HG02759 (cell line): Measurements from ENCODE around the gene GDPD4.

ENCODE experiments used
- ATAC-seq: cut with Tn5 transposase; IDR thresholded peaks from one replicate; pipeline ENCODE4 v1.9.1; 2021; ENCODE audit warnings: mild to moderate bottlenecking, moderate library complexity; ENCODE audit not compliant: unreplicated experiment

Gene GDPD4

GRCh38 chr11:77206264-77207018, 95.0 kb downstream of the GDPD4 start:
- no peak for ATAC-seq

- ATAC-seq, result no peak
These were observed 95.8 kb downstream of the GDPD4 start for GRCh38 chr11:77205467-77206263.

DNA sequence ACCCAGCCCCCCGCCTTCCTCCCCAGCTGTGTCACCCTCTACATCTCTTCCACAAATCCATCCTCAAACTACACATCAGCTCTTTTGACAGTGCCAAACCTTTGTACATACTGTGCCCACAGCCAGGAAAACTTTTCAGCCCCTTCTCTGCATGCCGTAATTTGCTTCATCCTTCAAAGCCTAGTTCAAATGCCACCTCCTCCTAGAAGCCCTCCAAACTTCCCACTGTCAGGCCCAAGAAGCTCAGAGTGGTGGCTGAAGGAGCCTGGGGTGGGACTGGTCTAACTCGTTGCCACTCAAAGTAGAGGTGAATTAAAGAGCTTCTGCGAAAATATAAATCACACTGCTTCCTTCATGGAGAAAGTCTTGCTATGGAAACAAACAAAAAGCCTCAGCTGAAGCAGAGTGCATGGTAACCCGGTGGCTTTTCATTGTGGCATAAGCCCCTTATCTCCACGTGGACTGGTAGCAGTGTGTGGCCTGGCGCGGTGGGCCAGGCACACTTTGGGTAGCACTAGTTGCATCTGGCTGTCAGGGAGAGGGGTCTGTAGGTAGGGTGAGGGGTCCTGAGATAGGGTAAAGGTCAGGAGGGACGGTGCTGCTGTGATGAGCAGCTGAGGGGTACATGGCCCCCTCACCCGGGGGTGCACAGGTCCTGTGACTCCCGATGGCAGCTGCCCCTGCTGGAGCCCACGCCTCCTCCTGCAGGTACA, 96.6 kb downstream of the GDPD4 start:
- no peak for ATAC-seq

- ATAC-seq, result no peak
These were observed 97.4 kb downstream of the GDPD4 start for GRCh38 chr11:77203901-77204753.

DNA sequence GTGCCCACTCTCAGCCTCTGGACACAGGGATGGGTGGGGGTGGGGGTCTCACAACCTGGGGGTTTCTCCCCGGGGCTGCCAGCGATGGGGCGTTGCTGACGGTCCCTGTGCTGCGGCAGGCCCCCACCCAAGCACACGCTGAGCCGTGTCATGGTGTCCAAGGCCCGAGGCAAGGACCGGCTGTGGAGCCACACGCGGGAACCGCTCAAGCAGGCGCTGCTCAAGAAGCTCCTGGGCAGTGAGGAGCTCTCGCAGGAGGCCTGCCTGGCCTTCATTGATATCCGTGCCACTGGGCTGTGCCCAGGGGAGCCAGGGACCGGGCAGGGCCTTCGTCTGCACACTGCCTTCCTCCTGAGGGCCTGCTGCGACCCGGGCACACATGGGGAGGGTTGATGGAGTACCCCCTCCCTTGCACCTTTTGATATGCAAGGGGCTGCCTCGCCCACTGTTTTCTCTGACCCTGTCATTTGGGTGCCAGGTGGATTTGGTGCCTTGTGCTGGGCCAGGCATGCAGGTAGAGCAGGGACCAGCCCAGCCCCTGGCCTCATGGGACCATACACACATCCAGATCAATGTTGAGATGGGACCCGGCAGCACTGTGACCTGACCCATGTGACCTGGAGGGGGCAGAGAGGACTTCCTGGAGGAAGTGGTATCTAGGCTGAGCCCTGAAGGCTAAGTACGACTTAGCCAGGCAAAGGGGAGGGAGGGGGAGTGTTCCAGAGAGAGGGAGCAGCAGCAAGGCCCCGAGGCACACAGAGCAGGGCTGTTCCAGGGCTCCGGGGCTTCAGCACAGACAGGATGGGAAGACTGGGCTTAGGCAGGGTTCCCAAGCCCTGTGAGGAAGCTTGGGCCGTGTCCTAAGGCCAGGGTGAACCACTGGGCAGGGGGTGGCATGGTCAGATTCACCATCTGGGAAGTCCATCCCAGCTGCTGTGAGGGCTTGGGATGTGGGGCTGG, 98.3 kb downstream of the GDPD4 start:
- no peak for ATAC-seq

GRCh38 chr11:77201991-77202841, 99.3 kb downstream of the GDPD4 start:
- ATAC-seq, result no peak

DNA sequence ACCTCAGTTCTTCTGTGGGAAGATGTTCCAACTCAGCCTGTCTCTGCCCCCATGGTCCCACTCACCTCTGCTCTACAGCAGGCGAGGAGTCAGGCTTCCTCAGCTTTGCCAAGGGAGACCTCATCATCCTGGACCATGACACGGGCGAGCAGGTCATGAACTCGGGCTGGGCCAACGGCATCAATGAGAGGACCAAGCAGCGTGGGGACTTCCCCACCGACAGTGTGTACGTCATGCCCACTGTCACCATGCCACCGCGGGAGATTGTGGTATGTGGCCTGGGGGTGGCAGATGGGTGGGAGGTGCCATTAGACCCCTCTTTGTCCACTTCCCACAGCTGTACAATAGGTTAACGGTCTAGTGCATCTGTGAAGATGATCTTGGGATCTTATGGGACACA, 100.1 kb downstream of the GDPD4 start:
- ATAC-seq, result no peak

GRCh38 chr11:77200351-77201268, 100.9 kb downstream of the GDPD4 start:
- no peak for ATAC-seq

- no peak for ATAC-seq
These were observed 102.2 kb downstream of the GDPD4 start for GRCh38 chr11:77199137-77199745.

DNA sequence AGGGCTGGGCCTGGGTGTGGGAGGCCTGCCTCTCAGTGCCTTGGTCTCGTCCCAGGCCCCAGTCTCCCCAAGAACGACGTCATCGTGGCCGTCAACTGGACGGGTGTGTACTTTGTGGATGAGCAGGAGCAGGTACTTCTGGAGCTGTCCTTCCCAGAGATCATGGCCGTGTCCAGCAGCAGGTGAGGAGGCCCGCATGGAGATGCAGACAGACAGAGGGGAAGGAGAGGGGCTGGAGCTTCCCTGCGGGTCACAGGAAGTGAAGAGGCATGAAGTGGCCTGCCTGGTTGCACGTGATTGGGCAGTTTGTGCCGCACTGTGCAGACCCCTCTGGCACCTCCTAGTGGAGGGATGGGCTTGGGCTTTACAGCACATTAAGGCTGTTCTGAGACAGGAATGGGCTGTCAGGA, 103.0 kb downstream of the GDPD4 start:
- ATAC-seq, result no peak

DNA sequence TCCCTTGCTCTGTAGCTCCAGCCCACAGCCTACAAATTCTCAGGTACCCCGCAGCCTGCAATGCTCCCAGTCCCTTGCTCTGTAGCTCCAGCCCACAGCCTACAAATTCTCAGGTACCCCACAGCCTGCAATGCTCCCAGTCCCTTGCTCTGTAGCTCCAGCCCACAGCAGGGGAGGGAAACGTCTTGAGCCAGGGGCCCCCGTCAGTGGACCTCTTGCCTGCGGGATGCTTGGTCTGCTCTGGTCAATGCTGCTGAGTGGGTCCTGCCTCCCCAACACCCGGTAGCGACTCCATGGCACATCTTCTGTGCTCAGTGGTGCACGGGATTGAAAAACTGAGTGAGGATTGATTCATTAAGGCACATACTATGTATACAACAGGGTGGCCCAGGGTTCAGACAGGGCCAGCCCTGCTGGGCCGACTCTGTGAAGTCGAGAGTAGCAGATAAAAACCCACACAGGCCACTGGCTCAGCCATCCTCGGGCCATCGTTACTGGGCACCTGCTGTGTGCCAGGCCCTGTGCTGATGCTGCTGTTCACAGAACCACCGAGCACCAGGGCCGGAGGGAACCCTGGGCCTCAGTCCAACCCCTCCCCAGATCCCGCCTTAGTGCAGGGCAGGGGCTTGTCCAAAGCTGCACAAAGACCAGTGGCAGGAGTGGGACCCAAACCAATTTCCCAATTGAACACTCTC, 103.7 kb downstream of the GDPD4 start:
- ATAC-seq, result no peak

GRCh38 chr11:77196961-77197360, 104.5 kb downstream of the GDPD4 start:
- ATAC-seq, result no peak

DNA sequence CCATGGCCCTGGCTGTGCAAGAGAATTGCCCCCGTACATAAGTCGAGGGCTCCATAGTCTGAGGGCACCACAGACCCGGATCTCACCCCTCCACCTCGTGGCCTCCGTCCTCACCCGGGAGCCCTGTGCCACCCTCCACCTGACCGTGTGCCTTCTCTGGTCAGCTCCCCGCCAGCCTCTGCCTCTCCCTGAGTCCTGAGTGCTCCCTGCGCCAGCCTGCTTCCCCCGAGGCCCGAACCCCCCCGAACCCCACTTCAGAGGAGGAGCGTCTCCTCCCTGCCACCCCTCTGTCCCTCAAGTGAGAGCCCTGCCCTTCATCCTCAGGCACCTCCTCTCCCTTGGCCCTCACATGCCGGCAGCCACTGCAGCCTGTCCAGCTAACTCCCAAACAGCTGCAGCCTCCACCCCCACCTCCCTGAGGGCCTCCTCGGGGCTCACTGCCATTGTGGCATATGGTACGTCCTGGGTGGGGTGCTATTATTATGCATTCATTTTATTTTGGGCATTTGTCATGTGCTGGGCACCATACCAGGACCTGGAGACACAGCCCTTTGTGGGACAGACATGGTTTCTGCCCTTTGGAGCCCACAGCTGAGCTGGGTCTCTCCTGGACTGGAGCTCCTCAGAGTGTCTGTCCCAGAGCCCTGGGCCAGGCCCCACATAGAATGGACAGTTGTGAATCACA, 106.3 kb downstream of the GDPD4 start:
- ATAC-seq, result no peak

- ATAC-seq, result no peak
These were observed 107.3 kb downstream of the GDPD4 start for GRCh38 chr11:77193911-77194830.

DNA sequence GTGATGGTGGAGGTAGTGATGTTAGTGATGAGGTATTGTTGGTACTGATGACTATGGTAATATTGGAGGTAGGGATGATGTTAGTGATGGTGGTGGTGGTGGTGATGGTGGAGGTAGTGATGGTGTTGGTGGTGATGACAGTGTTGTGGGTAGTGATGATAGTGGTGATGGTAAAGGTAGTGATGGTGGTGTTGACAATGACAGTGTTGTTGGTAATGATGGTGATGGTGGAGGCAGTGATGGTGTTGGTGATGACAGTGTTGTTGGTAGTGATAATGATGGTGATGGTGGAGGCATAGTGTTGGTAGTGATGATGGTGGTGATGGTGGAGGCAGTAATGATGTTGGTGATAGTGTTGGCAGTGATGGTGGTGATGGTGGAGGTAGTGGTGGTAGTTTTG, 108.3 kb downstream of the GDPD4 start:
- ATAC-seq, result no peak
